Astrocyte of the spinal cord (primary cell): ENCODE results near the gene EFCAB9.

Source experiments
- DNase-seq: peaks from one replicate; pipeline ENCODE4 v3.0.0; 2011; ENCODE audit warnings: low read depth, low spot score
- H3K4me3 ChIP-seq: 2 replicates; pipeline ENCODE4 v1.5.1; 2011; ENCODE audit warnings: low read depth, mild to moderate bottlenecking, low read length, moderate library complexity
- CTCF ChIP-seq: IDR thresholded peaks from 2 replicates; pipeline ENCODE4 v1.5.1; 2012; ENCODE audit warnings: low read depth, mild to moderate bottlenecking, low read length, inconsistent platforms
- in situ Hi-C: cut with HindIII; loops from 2 replicates; pipeline ENCODE4 v1.10.0; 2017; ENCODE audit warnings: low sequenced_read_pairs

The EFCAB9 gene

GRCh38 chr5:172216345-172216744 is 22.4 kb downstream of the EFCAB9 start:
- no peak for DNase-seq
- no peak overlapping the region for H3K4me3 ChIP-seq
- in situ Hi-C loops: no loop called here
- no peak for TF ChIP-seq CTCF

- no peak overlapping the region for H3K4me3 ChIP-seq
- in situ Hi-C loops: no loop called here
- no peak for TF ChIP-seq CTCF
These were observed 25.3 kb downstream of the EFCAB9 start for GRCh38 chr5:172219296-172219695.

GRCh38 chr5:172223901-172224873 is 30.2 kb downstream of the EFCAB9 start:
- H3K4me3 ChIP-seq: no peak overlapping the region
- no peak for DNase-seq
- no peak for TF ChIP-seq CTCF
- in situ Hi-C loops: no loop called here

More at GRCh38 chr5:172219296-172219695, 25.3 kb downstream of the EFCAB9 start:
- DNase-seq: no peak

GRCh38 chr5:172224996-172225395 is 31.0 kb downstream of the EFCAB9 start:
- in situ Hi-C loops: no loop called here
- H3K4me3 ChIP-seq: no peak overlapping the region
- no peak for TF ChIP-seq CTCF
- no peak for DNase-seq

- in situ Hi-C loops: no loop called here
- no peak for DNase-seq
- no peak overlapping the region for H3K4me3 ChIP-seq
- no peak for TF ChIP-seq CTCF
These were observed 35.9 kb downstream of the EFCAB9 start for GRCh38 chr5:172229904-172230303.

- DNase-seq: no peak
- H3K4me3 ChIP-seq: no peak overlapping the region
- in situ Hi-C loops: no loop called here
- TF ChIP-seq CTCF: no peak
These were observed 40.1 kb downstream of the EFCAB9 start for GRCh38 chr5:172234031-172234430.
